KOPT-K1 (cell line): ENCODE data around the gene GNG4.
"Not testable (repeated sequence)": the region's sequence is repeated elsewhere in the genome, so short reads cannot be mapped to it uniquely, and the experiment has no call there.

Experiments used
- H3K27ac ChIP-seq: fragments of 200-600 bp; sonication (generic); 2 replicates; pipeline ENCODE4 v1.5.1; 2016; ENCODE audit warnings: antibody characterized with exemption, mild to moderate bottlenecking, low read depth, low read length; ENCODE audit not compliant: poor library complexity, severe bottlenecking
- H3K36me3 ChIP-seq: fragments of 200-600 bp; sonication (generic); 2 replicates; pipeline ENCODE4 v1.5.1; 2017; ENCODE audit warnings: antibody characterized with exemption, mild to moderate bottlenecking, low read length, moderate library complexity; ENCODE audit not compliant: insufficient read depth
- H3K9me3 ChIP-seq: fragments of 200-600 bp; sonication (generic); 2 replicates; pipeline ENCODE4 v1.5.1; 2017; ENCODE audit warnings: antibody characterized with exemption, low read length, mild to moderate bottlenecking; ENCODE audit not compliant: insufficient read depth, poor library complexity, severe bottlenecking

GNG4 gene

DNA sequence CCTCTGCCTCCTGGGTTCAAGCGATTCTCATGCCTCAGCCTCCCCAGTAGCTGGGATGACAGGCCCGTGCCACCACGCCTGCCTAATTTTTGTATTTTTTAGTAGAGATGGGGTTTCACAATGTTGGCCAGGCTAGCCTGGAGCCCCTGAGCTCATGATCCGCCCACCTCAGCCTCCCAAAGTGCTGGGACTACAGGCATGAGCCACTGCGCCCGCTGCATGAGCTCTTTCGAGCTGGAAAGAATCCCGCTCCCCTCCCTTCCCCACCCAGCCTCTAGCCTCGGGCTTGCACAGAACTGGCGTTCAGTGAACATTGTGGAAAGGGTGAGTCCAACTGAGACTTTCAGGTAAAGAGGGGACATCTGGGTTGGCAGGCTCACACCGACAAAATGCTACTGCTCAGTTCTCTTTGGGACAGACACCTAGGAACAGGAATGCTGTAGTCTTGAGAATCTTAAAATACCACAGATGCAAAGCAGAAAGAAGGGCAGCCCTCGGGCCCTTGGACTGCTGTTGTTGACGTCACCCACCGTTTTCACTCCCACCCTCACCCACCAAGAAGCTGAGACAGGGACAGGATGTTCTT is 9.7 kb upstream of the GNG4 start:
- Histone ChIP-seq H3K9me3 (no peaks in the 10 kb centered on the region), H3K36me3 (no peaks in the 10 kb centered on the region), H3K27ac (no peak overlapping the region)

GRCh38 chr1:235657747-235658526 is 8.4 kb upstream of the GNG4 start:
- Histone ChIP-seq H3K36me3 (no peaks in the 10 kb centered on the region), H3K27ac (no peak overlapping the region), H3K9me3 (no peaks in the 10 kb centered on the region)

DNA sequence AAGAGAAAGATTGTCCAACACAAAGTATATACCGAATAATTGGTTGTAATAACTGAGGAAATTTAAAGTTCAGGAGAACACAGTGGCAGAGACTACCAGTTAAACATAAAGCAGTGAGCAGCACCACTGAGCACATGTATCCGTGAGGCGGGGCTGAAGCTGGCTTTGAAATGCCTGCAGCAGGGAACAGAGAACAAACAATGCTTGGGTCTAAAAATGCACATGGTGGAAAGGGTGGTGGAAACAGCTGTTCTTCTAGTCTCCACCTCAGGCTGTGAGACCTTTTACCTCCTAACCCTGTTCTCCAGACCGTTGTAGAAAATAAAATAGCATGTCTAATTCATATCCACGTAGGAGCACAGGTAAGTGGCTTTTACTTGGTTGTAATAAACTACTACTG is 7.7 kb upstream of the GNG4 start:
- Histone ChIP-seq H3K9me3 (no peaks in the 10 kb centered on the region), H3K27ac (no peak overlapping the region), H3K36me3 (no peaks in the 10 kb centered on the region)

DNA sequence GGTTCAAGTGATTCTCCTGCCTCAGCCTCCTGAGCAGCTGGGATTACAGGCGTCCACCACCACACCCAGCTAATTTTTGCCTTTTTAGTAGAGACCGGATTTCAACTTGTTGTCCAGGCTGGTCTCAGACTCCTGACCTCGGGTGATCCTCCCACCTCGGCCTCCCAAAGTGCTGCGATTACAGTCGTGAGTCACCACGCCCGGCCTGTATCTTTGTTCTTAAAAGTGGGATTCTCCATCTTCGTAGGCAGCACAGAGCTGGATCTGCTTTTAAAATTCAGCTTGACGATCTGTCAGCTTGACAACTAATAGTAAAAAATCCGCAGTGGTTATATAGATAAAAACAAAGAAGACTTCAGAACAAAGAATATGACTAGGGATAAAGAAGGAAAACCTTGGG is 2.8 kb upstream of the GNG4 start:
- H3K36me3 ChIP-seq: no peaks in the 10 kb centered on the region
- no peak overlapping the region for H3K27ac ChIP-seq
- H3K9me3 ChIP-seq: no peaks in the 10 kb centered on the region

GRCh38 chr1:235651170-235651806 is 1.7 kb upstream of the GNG4 start:
- H3K36me3 ChIP-seq: no peaks in the 10 kb centered on the region
- H3K27ac ChIP-seq: no peak overlapping the region
- H3K9me3 ChIP-seq: no peaks in the 10 kb centered on the region

DNA sequence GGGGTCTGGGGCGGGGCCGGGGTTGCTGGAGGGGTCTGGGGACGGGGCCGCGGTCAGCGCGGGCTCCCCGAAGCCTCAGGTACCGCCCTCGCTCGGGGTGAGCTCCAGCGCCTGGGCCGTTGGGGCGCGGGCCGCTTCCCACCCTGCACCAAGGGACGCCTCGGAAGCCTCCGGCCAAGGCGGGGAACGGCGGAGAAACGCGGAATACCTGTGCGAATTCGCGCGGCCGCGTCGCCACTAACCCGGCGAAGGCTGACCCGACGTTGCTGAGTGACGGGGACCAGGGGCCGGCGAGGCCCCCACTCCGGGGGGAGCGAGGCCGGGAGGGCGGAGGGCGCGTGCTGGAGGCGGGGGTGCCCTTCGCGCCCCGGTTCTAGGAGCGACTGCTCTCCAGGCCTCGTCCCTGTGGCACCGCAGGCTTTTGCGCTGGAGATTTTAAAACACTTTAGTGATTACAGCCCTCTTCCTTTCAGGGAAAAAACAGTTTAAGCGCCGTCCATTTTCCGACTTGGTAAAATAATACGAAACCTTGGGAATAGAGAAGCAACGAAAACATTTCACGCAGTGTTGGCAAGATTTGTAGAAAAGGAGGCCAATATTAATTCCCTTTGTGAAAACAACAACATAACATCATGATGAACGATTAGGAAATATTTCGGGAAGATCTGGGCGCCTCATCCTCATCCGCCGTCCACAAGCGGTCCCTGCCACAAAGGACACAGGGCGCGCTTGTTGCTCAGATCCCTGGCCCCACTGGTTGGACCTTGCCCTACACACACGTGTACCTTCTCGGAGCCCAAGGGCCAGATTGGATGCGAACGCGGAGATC is 971 bp upstream of the GNG4 start:
- H3K27ac ChIP-seq: no peak overlapping the region

DNA sequence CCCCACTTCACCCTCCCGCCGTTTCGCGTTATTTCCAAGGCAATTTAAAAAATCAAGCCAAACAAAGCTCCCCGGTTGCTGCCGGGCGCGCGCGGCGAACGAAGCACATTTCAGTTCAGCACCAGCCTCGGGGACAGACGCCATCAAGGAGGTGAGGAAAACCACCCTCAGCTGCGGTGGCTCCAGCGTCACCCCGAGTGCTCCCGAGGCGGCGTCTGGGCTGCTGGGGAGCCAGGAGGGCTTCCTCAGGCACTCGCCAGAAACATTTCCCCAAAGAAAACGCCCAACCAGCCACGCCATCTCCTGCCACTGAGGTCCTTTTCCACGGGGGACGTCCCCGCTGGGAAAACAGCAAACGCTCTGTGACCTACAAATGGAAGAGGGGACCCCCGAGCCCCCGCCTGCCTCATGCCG is 623 bp downstream of the GNG4 start:
- Histone ChIP-seq H3K36me3 (no peaks in the 10 kb centered on the region), H3K27ac (peak overlapping the region; percentile 21)

More for the DNA sequence above, 971 bp upstream of the GNG4 start:
- H3K36me3 ChIP-seq: no peaks in the 10 kb centered on the region
- H3K9me3 ChIP-seq: no peaks in the 10 kb centered on the region

DNA sequence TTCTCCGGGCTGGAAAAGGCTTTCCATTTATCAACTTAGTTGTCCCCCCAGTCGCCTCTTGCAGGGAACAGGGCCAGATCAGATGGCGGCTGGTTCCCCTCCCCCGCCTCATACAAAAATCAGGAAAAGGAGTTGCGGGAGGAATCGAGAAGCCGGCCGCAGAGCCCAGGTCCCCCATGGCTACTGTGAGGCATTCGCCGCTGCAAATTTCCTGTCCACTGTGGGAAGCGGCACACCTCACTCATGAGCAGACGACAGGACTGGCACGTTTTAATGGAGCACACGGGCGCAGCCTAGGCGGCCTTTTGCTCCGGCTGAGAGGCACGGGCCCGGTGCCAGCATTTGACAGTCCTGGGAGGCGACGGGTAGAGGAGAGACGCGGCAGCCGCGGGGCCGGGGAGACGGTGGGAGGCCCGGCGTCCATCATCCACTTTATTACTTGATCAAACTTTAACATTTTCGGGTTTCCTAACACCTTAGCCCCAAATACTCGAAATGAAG is 1.1 kb downstream of the GNG4 start:
- Histone ChIP-seq H3K9me3 (no peaks in the 10 kb centered on the region), H3K36me3 (no peaks in the 10 kb centered on the region), H3K27ac (no peak overlapping the region)

More for the DNA sequence above, 623 bp downstream of the GNG4 start:
- H3K9me3 ChIP-seq: no peaks in the 10 kb centered on the region

- not testable (repeated sequence) for H3K36me3 ChIP-seq, H3K27ac ChIP-seq, H3K9me3 ChIP-seq
These were observed 2.0 kb downstream of the GNG4 start for GRCh38 chr1:235647537-235647936.

- no peak overlapping the region for H3K27ac ChIP-seq
- H3K9me3 ChIP-seq: no peaks in the 10 kb centered on the region
- no peaks in the 10 kb centered on the region for H3K36me3 ChIP-seq
These were observed 3.1 kb downstream of the GNG4 start for GRCh38 chr1:235646463-235646862.

GRCh38 chr1:235644693-235645305 is 4.8 kb downstream of the GNG4 start:
- Histone ChIP-seq H3K27ac (peak overlapping the region; percentile 84), H3K36me3 (no peaks in the 10 kb centered on the region), H3K9me3 (no peaks in the 10 kb centered on the region)

DNA sequence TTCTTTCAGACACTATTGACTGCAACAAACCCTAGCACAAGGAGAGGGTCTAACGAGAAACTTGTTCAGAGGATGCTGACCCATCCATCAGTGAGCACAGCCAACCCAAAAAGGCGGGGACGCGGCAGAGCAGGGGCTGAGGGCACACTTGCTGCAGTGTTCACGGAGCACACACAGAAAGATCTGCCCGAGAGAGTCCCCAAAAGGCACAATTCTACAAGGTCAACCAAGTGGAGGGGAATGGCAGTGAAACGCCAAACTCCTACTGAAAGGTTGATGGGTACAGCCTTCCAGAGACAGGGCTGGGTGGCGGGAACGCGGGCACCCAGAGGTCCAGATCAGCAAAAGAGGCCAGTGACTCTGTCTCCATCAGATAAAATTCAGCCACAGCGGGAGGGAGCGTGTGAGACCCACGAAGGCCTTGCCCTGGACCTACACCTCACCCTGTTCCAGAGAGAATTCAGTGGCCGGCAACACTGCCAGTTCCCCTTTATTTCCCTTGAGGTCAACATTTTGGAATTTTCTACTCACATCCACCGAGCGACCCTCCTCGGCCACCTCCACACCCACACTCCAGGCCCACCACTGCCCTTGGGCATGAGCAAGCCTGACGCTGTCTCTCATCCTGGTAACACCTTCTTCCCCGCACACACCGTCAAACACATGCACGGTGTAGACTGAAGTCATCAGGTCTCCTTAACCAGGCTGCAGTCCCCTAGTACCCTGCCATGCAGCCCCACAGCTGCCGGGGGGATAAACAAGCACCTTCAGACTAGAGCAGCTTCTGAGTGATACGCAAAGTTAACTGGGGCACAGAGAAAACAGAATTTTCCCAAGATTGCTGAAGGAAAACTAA is 5.5 kb downstream of the GNG4 start:
- H3K27ac ChIP-seq: peak overlapping the region; percentile 84
- H3K9me3 ChIP-seq: no peaks in the 10 kb centered on the region
- no peaks in the 10 kb centered on the region for H3K36me3 ChIP-seq

GRCh38 chr1:235642943-235643371 is 6.6 kb downstream of the GNG4 start:
- H3K9me3 ChIP-seq: no peaks in the 10 kb centered on the region
- H3K36me3 ChIP-seq: no peaks in the 10 kb centered on the region
- peak overlapping the region; percentile 84 for H3K27ac ChIP-seq
